Esophagus muscularis mucosa (tissue), 4 donors: ENCODE results near the gene ADCY9. TPM values are rescaled to one million over a fixed set of nuclear protein-coding genes. Genes with fewer than 3 reads are reported as not detected.
"Not testable (repeated sequence)": the region's sequence is repeated elsewhere in the genome, so short reads cannot be mapped to it uniquely, and the experiment has no call there.

ENCODE experiments used
- DNase-seq: peaks from one replicate; pipeline ENCODE4 v3.0.0-alpha.2; 2017; ENCODE audit errors: extremely low spot score
- H3K27ac ChIP-seq, 4 donors: fragments of 200-600 bp; sonication (generic); replicated peaks in 1 of 4; 1 replicate in 3 of 4; 2 replicates in 1 of 4; pipeline ENCODE4 v1.5.1; 2016 to 2019; ENCODE audit warnings: mild to moderate bottlenecking in 1 of 4
- H3K27me3 ChIP-seq, 4 donors: fragments of 200-600 bp; sonication (generic); one replicate each; pipeline versions ENCODE4 v1.5.1 to v1.6.0; 2016 to 2019
- H3K36me3 ChIP-seq, 4 donors: fragments of 200-600 bp; sonication (generic); one replicate each; pipeline ENCODE4 v1.5.1; 2016 to 2019
- H3K4me1 ChIP-seq, 4 donors: fragments of 200-600 bp; sonication (generic); one replicate each; pipeline ENCODE4 v1.5.1; 2016 to 2019
- H3K4me3 ChIP-seq, 4 donors: fragments of 200-600 bp; sonication (generic); 1 replicate in 2 of 4; 2 replicates in 2 of 4; pipeline ENCODE4 v1.5.1; 2016 to 2019; ENCODE audit warnings: mild to moderate bottlenecking in 4 of 4, moderate library complexity in 1 of 4
- H3K9me3 ChIP-seq, 4 donors: fragments of 200-600 bp; sonication (generic); 1 replicate in 3 of 4; 2 replicates in 1 of 4; pipeline ENCODE4 v1.5.1; 2016 to 2019
- CTCF ChIP-seq, 3 experiments: fragments of 200-600 bp in 2 of 3; fragments of 450-650 bp in 1 of 3; sonication (generic) in 2 of 3; IDR thresholded peaks; one replicate each; pipeline ENCODE4 v1.5.1; 2017 to 2019; ENCODE audit warnings: antibody characterized with exemption in 3 of 3, mild to moderate bottlenecking in 2 of 3, moderate library complexity in 1 of 3
- EP300 ChIP-seq: sonication (generic); formaldehyde crosslinking; IDR thresholded peaks from one replicate; pipeline ENCODE4 v1.6.1; 2017; ENCODE audit warnings: antibody characterized with exemption
- POLR2A ChIP-seq: fragments of 450-650 bp; IDR thresholded peaks from one replicate; pipeline ENCODE4 v1.6.1; 2017; ENCODE audit warnings: antibody characterized with exemption, moderate library complexity, mild to moderate bottlenecking, low read depth
- POLR2AphosphoS5 ChIP-seq, 2 donors: sonication (generic); formaldehyde crosslinking; IDR thresholded peaks; one replicate each; pipeline ENCODE4 v1.6.1; 2017; ENCODE audit warnings: antibody characterized with exemption in 2 of 2
- WGBS: methylation state at CpG from one replicate; pipeline ENCODE4 v1.1.5; 2018; 5-methylcytosine and 5-hydroxymethylcytosine counted together
- intact Hi-C: fragments of 100-400 bp; cut with DNase I; formaldehyde crosslinking; loops from one replicate; pipeline ENCODE4 v1.15.1; 2023
- total RNA-seq, 4 donors: library from RNA; depleted of rRNA; stranded (reverse); fragments of >200 nt; gene quantifications; one replicate each; pipeline versions ENCODE4 v1.1.0 to v1.2.1, GENCODE V29; 2016

ADCY9 gene
- total RNA-seq, 4 donors from 2014 or later = 35.8 to 72.9 (median 55.7) TPM

- Histone ChIP-seq H3K4me3 (no peak overlapping the region), H3K27ac (no peak overlapping the region), H3K36me3 (no peaks in the 10 kb centered on the region), H3K9me3 (no peaks in the 10 kb centered on the region), H3K4me1 (peaks cover 10 to 14% (median 13%) of the 10 kb centered on the region in 4 donors), H3K27me3 (no peaks in the 10 kb centered on the region)
- no peak for DNase-seq
- TF ChIP-seq CTCF (IDR thresholded peaks at IDR 0.05) (no peak), POLR2A (no peak), EP300 (no peak), POLR2AphosphoS5 (IDR thresholded peaks at IDR 0.05) (no peak)
- WGBS = 84% methylated on average over 13 of the region's 13 CpGs
- intact Hi-C loops = loop anchor here (5.0 kb wide), 1 partner anchor 318 kb away; no protein-coding TSS in a partner anchor
These were observed 181.6 kb downstream of the ADCY9 start for GRCh38 chr16:3934491-3935181.

GRCh38 chr16:3927147-3927546 lies 189.1 kb downstream of the ADCY9 start:
- H3K4me1 ChIP-seq, H3K9me3 ChIP-seq, H3K27me3 ChIP-seq, H3K27ac ChIP-seq, DNase-seq, H3K4me3 ChIP-seq, H3K36me3 ChIP-seq, intact Hi-C loops: not testable (repeated sequence)
- 93% methylated on average over 2 of the region's 2 CpGs for WGBS

GRCh38 chr16:3924763-3925162 lies 191.5 kb downstream of the ADCY9 start:
- peaks cover 0 to 25% (median 0%) of the 10 kb centered on the region in 4 donors for H3K27me3 ChIP-seq
- no peak for DNase-seq
- H3K9me3 ChIP-seq = no peaks in the 10 kb centered on the region
- H3K4me3 ChIP-seq = no peak overlapping the region
- no peak for TF ChIP-seq CTCF (IDR thresholded peaks at IDR 0.05)
- TF ChIP-seq POLR2A = no peak
- TF ChIP-seq EP300 = no peak
- no peak for TF ChIP-seq POLR2AphosphoS5 (IDR thresholded peaks at IDR 0.05)
- intact Hi-C loops = no loop called here
- no peaks in the 10 kb centered on the region for H3K36me3 ChIP-seq
- no peaks in the 10 kb centered on the region for H3K4me1 ChIP-seq
- H3K27ac ChIP-seq = no peak overlapping the region

GRCh38 chr16:3922241-3922640 lies 194.0 kb downstream of the ADCY9 start:
- no peak overlapping the region for H3K27ac ChIP-seq
- WGBS = 80% methylated on average over 8 of the region's 13 CpGs
- H3K4me3 ChIP-seq = no peak overlapping the region
- H3K27me3 ChIP-seq = peaks cover 0 to 25% (median 0%) of the 10 kb centered on the region in 4 donors
- H3K36me3 ChIP-seq = no peaks in the 10 kb centered on the region
- no peaks in the 10 kb centered on the region for H3K4me1 ChIP-seq
- TF ChIP-seq POLR2A (no peak), POLR2AphosphoS5 (IDR thresholded peaks at IDR 0.05) (no peak), CTCF (IDR thresholded peaks at IDR 0.05) (no peak), EP300 (no peak)
- DNase-seq = no peak
- H3K9me3 ChIP-seq = peaks cover 0 to 7% (median 5%) of the 10 kb centered on the region in 4 donors
- intact Hi-C loops = no loop called here

- no peak for DNase-seq
- TF ChIP-seq CTCF (IDR thresholded peaks at IDR 0.05) (no peak), EP300 (no peak), POLR2A (no peak), POLR2AphosphoS5 (IDR thresholded peaks at IDR 0.05) (no peak)
- WGBS = 79% methylated on average over 3 of the region's 8 CpGs
- Histone ChIP-seq H3K36me3 (no peaks in the 10 kb centered on the region), H3K4me1 (no peaks in the 10 kb centered on the region), H3K4me3 (no peak overlapping the region), H3K27me3 (peaks cover 0 to 25% (median 0%) of the 10 kb centered on the region in 4 donors), H3K9me3 (peaks cover 0 to 7% (median 5%) of the 10 kb centered on the region in 4 donors), H3K27ac (no peak overlapping the region)
- intact Hi-C loops = no loop called here
These were observed 196.0 kb downstream of the ADCY9 start for GRCh38 chr16:3920206-3920605.
